ENCODE results near the gene MOB1B.

Gene MOB1B

DNA sequence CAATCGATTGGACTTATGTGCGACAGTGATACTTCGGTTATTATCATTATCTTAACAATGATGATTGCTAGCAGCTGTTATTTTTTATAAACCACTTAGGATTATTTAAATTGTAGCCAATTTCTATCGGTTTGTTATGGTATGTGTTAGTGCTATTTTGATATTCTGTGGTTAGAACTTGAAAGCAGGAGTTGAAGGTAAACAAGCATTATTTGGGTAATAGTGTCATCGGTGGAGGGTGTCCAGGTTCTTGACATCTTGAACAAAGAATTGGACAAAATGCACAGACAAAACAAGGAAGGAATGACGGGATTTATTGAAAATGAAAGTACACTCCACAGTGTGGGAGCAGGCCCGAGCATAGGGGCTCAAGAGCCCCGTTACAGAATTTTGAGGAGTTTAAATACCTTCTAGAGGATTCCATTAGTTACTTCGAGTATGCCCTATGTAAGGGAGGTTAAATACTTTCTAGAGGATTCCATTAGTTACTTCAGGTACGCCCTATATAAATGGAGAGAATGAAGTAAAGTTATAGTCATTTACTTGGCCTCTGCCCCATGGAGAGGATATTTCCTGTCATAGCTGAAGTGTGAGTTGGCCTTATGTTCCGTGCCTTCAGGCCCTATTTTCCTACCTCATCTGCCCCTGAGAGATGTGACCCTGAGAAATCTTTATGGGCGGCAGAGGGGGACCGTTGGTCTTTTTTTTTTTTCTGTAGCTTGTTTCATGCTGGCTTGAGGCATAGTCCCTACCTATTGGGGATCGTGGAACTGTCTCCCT lies 13.1 kb downstream of the MOB1B start:
- no peak for DNase-seq

- no peak for DNase-seq
Observed at GRCh38 chr4:70915874-70916559, 13.8 kb downstream of the MOB1B start.

DNA sequence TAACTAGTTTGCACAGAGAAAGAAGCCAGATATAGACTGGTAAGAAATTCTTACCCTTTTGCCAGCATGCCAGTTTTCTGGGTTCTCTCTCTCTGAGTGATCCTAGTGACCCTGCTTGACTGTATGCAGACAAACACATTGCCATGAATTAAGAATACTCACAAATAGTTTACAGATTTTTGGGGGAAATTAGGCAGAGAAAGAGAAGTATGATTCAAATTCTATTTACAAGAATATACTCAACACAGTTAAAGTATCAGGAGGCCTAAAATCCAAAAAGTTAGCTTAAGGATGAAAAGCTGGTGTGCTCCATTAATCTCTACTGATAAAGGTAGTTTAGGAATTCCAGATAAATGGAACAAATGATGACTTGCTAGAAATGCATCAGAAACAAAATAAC lies 18.4 kb downstream of the MOB1B start:
- DNase-seq = no peak

GRCh38 chr4:70925418-70925817 lies 23.2 kb downstream of the MOB1B start:
- DNase-seq = no peak

DNA sequence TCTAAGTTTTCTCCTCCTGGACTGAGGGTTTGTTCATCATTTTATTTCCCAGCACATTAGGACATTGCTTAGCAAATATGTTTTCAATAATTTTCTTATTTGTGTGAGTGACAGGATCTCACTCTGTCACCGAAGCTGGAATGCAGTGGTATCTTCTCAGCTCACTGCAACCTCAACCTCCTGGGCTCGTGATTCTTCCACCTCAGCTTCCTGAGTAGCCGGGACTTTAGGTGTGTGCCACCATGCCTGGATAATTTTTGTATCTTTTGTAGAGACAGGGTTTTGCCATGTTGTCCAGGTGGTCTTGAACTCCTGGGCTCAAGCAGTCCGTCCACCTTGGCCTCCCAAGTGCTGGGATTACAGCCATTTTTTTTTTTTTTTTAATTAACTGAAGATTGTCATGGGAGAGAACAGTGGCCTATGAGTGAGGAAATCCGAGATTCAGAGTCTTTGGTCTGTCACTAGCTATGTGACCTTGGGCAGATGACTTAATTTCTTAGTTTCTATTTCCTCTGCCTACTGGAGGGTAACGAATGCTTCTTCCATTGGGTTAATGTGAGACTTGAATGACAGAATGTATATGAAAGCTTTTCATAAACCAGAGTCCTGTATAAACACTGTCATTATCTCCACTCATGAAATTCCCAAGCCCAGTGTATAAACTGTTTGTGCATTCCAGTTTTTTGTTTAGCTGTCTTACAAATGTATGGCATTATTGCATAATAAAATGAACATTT lies 23.9 kb downstream of the MOB1B start:
- DNase-seq = no peak

- DNase-seq = no peak
Observed at GRCh38 chr4:70927502-70928137, 25.5 kb downstream of the MOB1B start.

GRCh38 chr4:70930530-70931256 lies 28.5 kb downstream of the MOB1B start:
- DNase-seq = no peak

DNA sequence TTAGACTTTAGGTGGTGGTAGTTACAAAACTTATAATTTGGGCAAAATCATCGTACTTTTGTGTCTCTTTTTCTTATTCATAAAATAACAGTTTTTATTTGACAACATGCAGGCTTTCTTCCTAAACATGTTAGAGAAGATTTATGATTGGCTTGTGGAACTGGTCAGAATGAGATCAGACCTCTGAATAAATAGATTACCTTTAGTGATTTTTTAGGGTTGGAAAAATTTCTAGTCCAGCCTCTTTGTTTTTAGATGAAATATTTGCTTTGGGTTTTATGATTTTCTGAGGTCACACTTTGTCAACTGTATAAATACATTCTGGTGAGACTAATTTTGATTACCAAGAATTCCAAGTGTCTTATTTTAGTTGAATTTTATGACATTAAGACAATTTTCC lies 29.2 kb downstream of the MOB1B start:
- DNase-seq = no peak

GRCh38 chr4:70932984-70933383 lies 30.8 kb downstream of the MOB1B start:
- DNase-seq = no peak

DNA sequence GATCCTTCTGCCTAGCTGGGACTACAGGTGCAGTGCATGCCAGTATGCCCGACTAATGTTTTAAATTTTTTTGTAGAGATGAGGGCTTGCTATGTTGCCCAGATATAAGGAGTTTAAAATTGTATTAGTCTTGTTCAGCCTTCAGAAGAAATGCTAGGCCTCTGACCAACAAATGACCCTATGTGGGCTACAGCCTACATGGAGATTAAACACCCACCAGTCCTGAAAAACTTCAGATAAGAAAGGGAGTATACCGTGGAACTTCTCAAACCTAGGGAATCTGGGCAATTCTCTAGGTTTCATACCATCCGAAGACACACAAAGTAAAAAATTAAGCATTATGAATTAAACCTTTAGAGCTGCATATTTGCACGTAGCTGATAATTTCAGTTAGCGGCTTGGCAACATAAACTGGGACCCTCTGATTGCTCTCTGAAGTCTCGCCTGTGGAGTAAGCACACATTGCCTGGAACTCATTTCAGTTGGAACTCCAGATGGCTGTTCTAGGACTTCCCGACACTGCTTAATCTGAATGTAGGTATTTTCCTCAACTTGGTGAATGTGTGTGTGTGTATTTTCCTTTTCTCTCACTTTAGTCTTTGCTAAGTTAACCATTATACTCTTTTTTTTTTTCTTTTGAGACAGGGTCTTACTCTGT lies 33.0 kb downstream of the MOB1B start:
- no peak for DNase-seq

GRCh38 chr4:70936200-70936787 lies 34.1 kb downstream of the MOB1B start:
- DNase-seq = no peak

DNA sequence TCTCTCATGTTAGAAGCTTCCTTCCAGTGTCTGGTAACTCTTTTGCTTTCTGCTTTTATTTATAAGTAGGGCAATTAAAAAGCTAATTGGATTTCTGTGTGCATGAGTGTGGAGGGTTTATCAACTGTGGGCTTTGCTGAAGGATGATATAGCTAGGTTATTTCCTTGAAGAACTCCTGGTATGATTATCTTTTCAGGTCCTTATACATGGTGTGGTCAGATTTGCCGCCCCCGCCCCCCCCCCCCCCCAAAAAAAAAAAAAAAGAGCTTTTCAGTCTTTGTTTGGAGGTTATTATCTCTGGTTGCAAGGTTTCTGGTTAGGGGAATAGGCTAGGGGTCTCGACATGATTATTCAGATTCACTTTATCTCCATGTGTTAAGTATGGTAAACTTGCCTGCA lies 35.9 kb downstream of the MOB1B start:
- no peak for DNase-seq

DNA sequence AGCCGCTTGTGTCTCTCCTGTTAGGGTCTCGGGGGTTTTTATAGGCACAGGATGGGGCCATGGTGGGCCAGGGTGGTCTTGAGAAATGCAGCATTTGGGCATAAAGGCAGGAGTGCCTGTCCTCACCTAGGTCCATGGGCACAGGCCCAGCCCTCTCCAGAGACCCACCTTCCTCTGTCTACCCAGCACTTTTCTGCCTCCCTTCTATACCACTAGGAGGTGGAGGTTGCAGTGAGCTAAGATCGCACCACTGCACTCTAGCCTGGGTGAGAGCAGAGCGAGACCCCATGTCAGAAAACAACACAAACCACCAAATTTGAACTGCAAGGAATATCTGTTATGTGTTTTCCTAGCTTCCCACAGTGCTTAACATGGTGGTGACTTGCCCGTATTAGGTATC lies 38.0 kb downstream of the MOB1B start:
- no peak for DNase-seq

DNA sequence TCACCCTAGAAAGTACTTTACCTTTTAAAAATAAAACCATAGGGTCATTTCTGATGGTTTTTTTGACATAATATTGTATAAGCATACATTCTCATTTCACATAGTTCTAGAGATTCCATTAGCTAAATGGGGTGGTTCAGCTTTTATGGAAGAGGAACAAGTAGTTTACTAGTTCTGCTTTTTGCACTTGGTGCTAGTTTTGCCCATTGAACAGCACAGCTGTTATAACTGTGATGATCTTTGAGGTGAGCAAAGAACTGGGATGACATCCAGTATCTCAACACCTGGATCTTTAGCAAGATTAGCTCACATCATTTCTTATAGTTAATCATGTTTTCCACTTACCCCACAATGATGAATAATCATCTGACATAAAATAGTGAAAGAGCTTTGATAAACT lies 40.9 kb downstream of the MOB1B start:
- no peak for DNase-seq

DNA sequence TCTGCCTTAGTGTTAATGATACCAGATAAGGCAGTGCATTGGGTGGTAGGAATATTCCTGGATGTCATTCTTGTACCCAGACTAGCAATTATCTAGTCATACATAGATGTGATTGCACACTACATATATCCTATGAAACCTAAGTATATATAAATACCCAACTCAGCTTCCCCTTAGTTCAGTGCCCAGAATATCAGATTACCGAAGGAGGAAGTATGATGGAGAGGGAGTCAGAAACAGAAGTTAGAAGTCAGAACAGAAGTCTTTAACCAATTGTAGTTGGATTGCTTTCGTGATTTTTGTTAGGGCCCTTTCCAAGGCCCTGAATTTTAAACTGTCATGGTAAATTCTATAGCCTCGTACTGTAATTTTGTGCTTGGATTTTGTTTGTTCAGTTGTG lies 42.9 kb downstream of the MOB1B start:
- no peak for DNase-seq

- DNase-seq = no peak
Observed at GRCh38 chr4:70945452-70946055, 43.4 kb downstream of the MOB1B start.

DNA sequence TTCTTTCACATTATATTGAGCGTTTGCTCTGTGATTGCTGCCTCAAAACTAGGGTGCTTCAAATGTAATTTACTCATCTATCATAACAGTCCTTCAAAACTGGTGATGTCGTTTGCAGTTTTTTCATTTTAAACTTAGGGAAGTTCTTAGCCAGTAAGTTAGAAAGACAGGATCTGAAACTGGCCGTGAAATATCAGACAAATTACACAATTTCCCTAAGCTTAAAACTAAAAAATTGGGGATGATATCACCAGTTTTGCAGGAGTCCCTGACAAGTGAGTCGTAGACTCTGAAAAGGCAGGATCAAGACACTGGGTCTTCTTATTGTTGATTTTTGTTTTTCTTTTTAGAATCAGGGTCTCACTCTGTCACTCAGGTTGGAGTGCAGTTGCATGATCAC lies 44.8 kb downstream of the MOB1B start:
- no peak for DNase-seq

DNA sequence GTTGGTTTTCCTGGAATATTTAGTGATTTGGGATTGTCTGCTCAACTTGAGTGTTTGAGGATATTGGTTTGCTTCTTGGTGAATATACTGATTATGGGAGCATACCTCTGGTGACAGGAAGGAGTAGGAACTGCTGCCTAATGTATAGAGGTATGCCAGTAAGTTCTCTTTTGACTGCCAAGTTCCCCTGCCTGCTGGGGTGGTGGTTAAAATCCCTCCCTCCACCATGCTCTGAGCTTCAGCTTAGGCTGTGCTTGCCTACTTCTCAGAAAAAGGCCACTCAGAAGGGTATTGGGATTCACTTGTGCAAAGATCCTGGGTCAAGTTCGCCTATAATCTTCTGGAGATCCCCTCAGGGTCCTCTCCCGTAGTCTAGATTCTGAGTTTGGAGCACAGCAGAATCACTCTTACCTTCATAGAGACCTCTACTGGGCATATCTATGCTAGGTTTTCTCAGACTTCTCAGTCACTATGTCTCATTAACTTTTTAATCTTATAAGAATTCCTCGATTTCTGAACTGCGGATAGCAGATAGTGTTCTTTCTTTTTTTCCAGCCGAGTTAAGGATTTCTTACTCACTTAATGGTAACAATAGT lies 46.6 kb downstream of the MOB1B start:
- DNase-seq = no peak

DNA sequence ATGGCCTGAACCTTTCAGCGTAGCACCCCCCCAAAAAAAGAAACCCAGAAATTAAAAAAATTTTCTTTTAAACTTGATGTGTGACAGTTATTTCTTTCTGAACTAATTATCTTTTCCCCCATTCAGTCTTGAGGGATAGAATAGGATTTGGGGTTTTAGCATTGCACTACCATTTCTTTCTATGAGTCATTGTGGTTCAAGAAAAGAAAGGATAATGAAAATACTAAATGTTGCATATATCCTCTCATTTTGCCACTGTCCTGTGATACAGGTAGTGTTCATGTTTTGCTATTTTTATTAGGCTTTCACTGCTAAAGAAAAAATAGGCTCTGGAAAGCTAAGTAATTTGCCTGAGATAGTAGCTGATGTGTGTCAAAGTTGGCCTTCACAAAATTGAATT lies 51.9 kb downstream of the MOB1B start:
- DNase-seq = no peak

GRCh38 chr4:70956549-70957210 lies 54.5 kb downstream of the MOB1B start:
- no peak for DNase-seq
